GM12878 (cell line): Measurements from ENCODE around the gene MAP4K4. TPM values are rescaled to one million over a fixed set of nuclear protein-coding genes. Genes with fewer than 3 reads are reported as not detected.

Experiments
- ATAC-seq: fragments of 200-7000 bp; cut with Tn5 transposase; 3 replicates; pipeline ENCODE4 v1.9.1; 2020; ENCODE audit warnings: mild to moderate bottlenecking, moderate library complexity
- BruUV-seq: library from RNA; stranded (reverse); fragments of 400-500 nt; replicated peaks from 2 replicates; lab custom pipeline; 2021; lab: Mats Ljungman, UMichigan
- CTCF ChIA-PET: fragments of 300-600 bp; sonication (Branson Sonifier 250); formaldehyde crosslinking; extraction: SDS; loops from one replicate; lab custom pipeline; 2021; ENCODE audit warnings: inconsistent platforms; lab: Yijun Ruan, JAX
- POLR2A ChIA-PET: fragments of 350-600 bp; formaldehyde crosslinking; extraction: SDS; loops from one replicate; lab custom pipeline; 2021; ENCODE audit warnings: inconsistent platforms; lab: Charles Lee
- RAD21 ChIA-PET: fragments of 300-600 bp; sonication (Branson Sonifier 250); formaldehyde crosslinking; loops from one replicate; lab custom pipeline; 2023; ENCODE audit warnings: antibody characterized with exemption; ENCODE audit not compliant: unreplicated experiment; lab: Charles Lee
- SMC1A ChIA-PET: fragments of 300-600 bp; sonication (Branson Sonifier 250); formaldehyde crosslinking; loops from one replicate; lab custom pipeline; 2023; ENCODE audit not compliant: unreplicated experiment, uncharacterized antibody; lab: Charles Lee
- DNase-seq: peaks from one replicate; pipeline ENCODE4 v3.0.0-alpha.2; 2011; ENCODE audit warnings: low read depth, low spot score
- FAIRE-seq: peaks from 3 replicates; lab custom pipeline; 2011; peaks lifted over from hg19 to GRCh38; lab: Jason Lieb, UNC
- H2AFZ ChIP-seq: 2 replicates; pipeline ENCODE4 v1.6.0; 2011; ENCODE audit warnings: low read depth, low read length, control low read depth; ENCODE audit not compliant: control insufficient read depth
- H3K27ac ChIP-seq: 2 replicates; pipeline ENCODE4 v1.5.1; 2011; ENCODE audit warnings: control low read depth; ENCODE audit not compliant: control insufficient read depth, insufficient read depth
- H3K27me3 ChIP-seq, 2 experiments: replicated peaks in 1 of 2; 2 replicates each; pipeline versions ENCODE4 v1.6.0 to v1.6.1; 2011; ENCODE audit warnings: low read length in 1 of 2; ENCODE audit not compliant: control insufficient read depth in 2 of 2, insufficient read depth in 2 of 2
- H3K36me3 ChIP-seq, 2 experiments: 2 replicates each; pipeline ENCODE4 v1.5.1; 2011; ENCODE audit warnings: low read length in 1 of 2; ENCODE audit not compliant: control insufficient read depth in 2 of 2, insufficient read depth in 2 of 2
- H3K4me1 ChIP-seq: 2 replicates; pipeline ENCODE4 v1.6.1; 2011; ENCODE audit warnings: mild to moderate bottlenecking, low read length, moderate library complexity, mixed read lengths; ENCODE audit not compliant: control insufficient read depth, insufficient read depth
- H3K4me2 ChIP-seq: 2 replicates; pipeline ENCODE4 v1.6.0; 2011; ENCODE audit warnings: control low read depth; ENCODE audit not compliant: control insufficient read depth, insufficient read depth
- H3K4me3 ChIP-seq: fragments of 200-600 bp; sonication (generic); 2 replicates; pipeline ENCODE4 v1.5.1; 2016
- H3K79me2 ChIP-seq: 2 replicates; pipeline ENCODE4 v1.6.0; 2011; ENCODE audit warnings: low read length; ENCODE audit not compliant: control insufficient read depth, insufficient read depth
- H3K9ac ChIP-seq: 2 replicates; pipeline ENCODE4 v1.8.0; 2011; ENCODE audit warnings: low read length, control low read depth, mixed read lengths; ENCODE audit not compliant: control insufficient read depth, insufficient read depth
- H3K9me3 ChIP-seq: replicated peaks from 3 replicates; pipeline ENCODE4 v1.5.1; 2011; ENCODE audit warnings: mild to moderate bottlenecking, low read length; ENCODE audit not compliant: control insufficient read depth, insufficient read depth
- H4K20me1 ChIP-seq: 2 replicates; pipeline ENCODE4 v1.6.0; 2011; ENCODE audit not compliant: control insufficient read depth, insufficient read depth
- ASH2L ChIP-seq: fragments of 300-600, 200-600 bp; sonication (generic); IDR thresholded peaks from 2 replicates; pipeline ENCODE4 v1.6.1; 2017; ENCODE audit warnings: low read depth, mild to moderate bottlenecking, borderline replicate concordance
- DPF2 ChIP-seq: fragments of 450-650 bp; IDR thresholded peaks from 2 replicates; pipeline ENCODE4 v1.6.1; 2017; ENCODE audit warnings: mild to moderate bottlenecking
- E4F1 ChIP-seq: fragments of 450-650 bp; IDR thresholded peaks from 2 replicates; pipeline ENCODE4 v1.6.1; 2018; ENCODE audit warnings: borderline replicate concordance, mild to moderate bottlenecking; ENCODE audit not compliant: partially characterized antibody
- ESRRA ChIP-seq: IDR thresholded peaks from 2 replicates; pipeline ENCODE4 v1.6.1; 2012; ENCODE audit warnings: mild to moderate bottlenecking, low read length, improper control_type of control experiment
- HCFC1 ChIP-seq: fragments of 150-350 bp; IDR thresholded peaks from 2 replicates; pipeline ENCODE4 v1.6.1; 2014; ENCODE audit warnings: low read length
- IKZF1 ChIP-seq: fragments of 450-650 bp; conservative IDR thresholded peaks from 2 replicates; pipeline ENCODE4 v1.6.1; 2017; ENCODE audit warnings: antibody characterized with exemption, mild to moderate bottlenecking
- IKZF2 ChIP-seq, 2 experiments: fragments of 450-650 bp; IDR thresholded peaks; 2 replicates each; pipeline ENCODE4 v1.6.1; 2017; ENCODE audit warnings: mild to moderate bottlenecking in 2 of 2, moderate library complexity in 2 of 2
- MTA2 ChIP-seq: fragments of 450-650 bp; IDR thresholded peaks from 2 replicates; pipeline ENCODE4 v1.6.1; 2016; ENCODE audit warnings: low read depth, mild to moderate bottlenecking, moderate library complexity
- RELB ChIP-seq: fragments of 450-650 bp; IDR thresholded peaks from 2 replicates; pipeline ENCODE4 v1.6.1; 2017; ENCODE audit warnings: low read depth, mild to moderate bottlenecking, moderate library complexity
- SUPT20H ChIP-seq: IDR thresholded peaks from 2 replicates; pipeline ENCODE4 v1.6.1; 2011; ENCODE audit warnings: low read depth, mild to moderate bottlenecking, low read length, moderate library complexity, borderline replicate concordance; ENCODE audit not compliant: control insufficient read depth
- WRNIP1 ChIP-seq: IDR thresholded peaks from 2 replicates; pipeline ENCODE4 v1.6.1; 2011; ENCODE audit warnings: low read depth, low read length, improper control_type of control experiment, borderline replicate concordance
- WGBS: methylation state at CpG from one replicate; pipeline ENCODE4 v1.1.6; 2016; ENCODE audit warnings: low lambda C conversion rate; ENCODE audit not compliant: insufficient replicate concordance, insufficient coverage; ENCODE audit errors: missing lambda C conversion rate; 5-methylcytosine and 5-hydroxymethylcytosine counted together
- in situ Hi-C: fragments of 300-500 bp; cut with MboI; formaldehyde crosslinking; loops from 9 replicates; pipeline ENCODE4 v1.14.3; 2018; ENCODE audit warnings: mixed read lengths
- intact Hi-C: fragments of 100-400 bp; cut with micrococcal nuclease; formaldehyde crosslinking; loops from one replicate; pipeline ENCODE4 v1.14.2; 2022; ENCODE audit not compliant: unreplicated experiment
- polyA plus RNA-seq, 11 experiments: library from polyadenylated mRNA; depleted of rRNA in 4 of 11; unstranded in 6 of 11; stranded (reverse) in 5 of 11; fragments of >200 nt; fragmentation: Nextera tagmentation in 4 of 11; fragmentation: Illumina TruSeq in 1 of 11; extraction: Ambion mirVana in 4 of 11; extraction: Trizol in 1 of 11; gene quantifications; 1 replicate in 1 of 11; 2 replicates in 10 of 11; pipeline versions ENCODE4 v1.2.1 to v1.2.3, GENCODE V29; 2011 to 2016; ENCODE audit warnings: inconsistent platforms in 2 of 11, missing spikeins in 2 of 11, low read depth in 1 of 11
- total RNA-seq, 4 experiments: library from RNA; depleted of rRNA in 3 of 4; stranded (reverse); fragments of >200 nt in 3 of 4; fragmentation: Illumina TruSeq in 1 of 4; extraction: Trizol in 1 of 4; gene quantifications; 2 replicates each; pipeline versions ENCODE4 v1.2.1 to v1.2.3, GENCODE V29; 2013 to 2021
- TF ChIP-seq, protein P1 (sequence below): IDR thresholded peaks from 2 replicates; pipeline ENCODE4 v1.6.1; 2012; ENCODE audit warnings: low read depth, low read length, improper control_type of control experiment

Gene MAP4K4
- total and polyA plus RNA-seq, 10 of the 15 experiments (the other 5 are each of a cell fraction or from before 2014, with no cell fraction given): 1.9 to 50.4 (median 9.7) TPM

- TF ChIP-seq, protein P1, sequence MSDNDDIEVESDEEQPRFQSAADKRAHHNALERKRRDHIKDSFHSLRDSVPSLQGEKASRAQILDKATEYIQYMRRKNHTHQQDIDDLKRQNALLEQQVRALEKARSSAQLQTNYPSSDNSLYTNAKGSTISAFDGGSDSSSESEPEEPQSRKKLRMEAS: no peak
- no peak for TF ChIP-seq ESRRA
These were observed 38.7 kb downstream of the MAP4K4 start (continued) for GRCh38 chr2:101736233-101736632.

GRCh38 chr2:101736861-101737291, 39.4 kb downstream of the MAP4K4 start:
- no peak for DNase-seq
- Histone ChIP-seq H3K27me3 (no peaks in the 10 kb centered on the region), H3K36me3 (no peaks in the 10 kb centered on the region; a peak in 1 of 4 replicates), H3K27ac (no peak overlapping the region), H2AFZ (no peak overlapping the region), H3K9ac (no peak overlapping the region), H4K20me1 (no peaks in the 10 kb centered on the region), H3K79me2 (no peaks in the 10 kb centered on the region), H3K9me3 (no peaks in the 10 kb centered on the region), H3K4me3 (no peak overlapping the region), H3K4me1 (no peaks in the 10 kb centered on the region), H3K4me2 (no peak overlapping the region)
- in situ Hi-C loops (no loop called here), intact Hi-C loops (no loop called here)
- ChIA-PET RAD21 (interaction anchor here (0.9 to 1.1 kb wide), 3 partner anchors 16 to 92 kb away, joined by 3 to 4 read pairs (median 3); no protein-coding TSS in a partner anchor), CTCF (interaction anchor here (1.2 kb wide), 1 partner anchor 18 kb away, joined by 6 read pairs; no protein-coding TSS in a partner anchor), SMC1A (interaction anchor here (0.6 to 2.4 kb wide), 7 partner anchors 11 to 37 kb away, joined by 3 to 10 read pairs (median 5); no protein-coding TSS in a partner anchor), POLR2A (interaction anchor here (0.5 to 1.1 kb wide), 5 partner anchors 13 to 276 kb away, joined by 3 to 6 read pairs (median 4); no protein-coding TSS in a partner anchor)
- ATAC-seq: peak; percentile 58
- peak; percentile 14; the same call in 1 of the 2 replicates for TF ChIP-seq IKZF1
- TF ChIP-seq ASH2L: no peak
- TF ChIP-seq WRNIP1: no peak
- peak; percentile 30; the same call in 1 of the 2 replicates for TF ChIP-seq MTA2
- TF ChIP-seq DPF2: peak; percentile 19; the same call in 1 of the 2 replicates
- TF ChIP-seq SUPT20H: no peak
- TF ChIP-seq HCFC1: no peak
- TF ChIP-seq IKZF2 (IDR thresholded peaks at IDR 0.05): 0 out of 4 replicates have a peak, but pooled peaks of 1 of the 2 experiments have one; percentile 22
- no peak for TF ChIP-seq E4F1
- TF ChIP-seq RELB: 0 out of 2 replicates have a peak, but pooled peaks have one; percentile 19
- WGBS: 0% methylated on average over 1 of the region's 1 CpG
- FAIRE-seq: no peak
- BruUV-seq: no TSS peak
